HG03108 (cell line): ENCODE results near the gene C22orf15.
"Not testable (repeated sequence)": the region's sequence is repeated elsewhere in the genome, so short reads cannot be mapped to it uniquely, and the experiment has no call there.

Experiments used
- ATAC-seq: cut with Tn5 transposase; IDR thresholded peaks from one replicate; pipeline ENCODE4 v1.9.1; 2021; ENCODE audit warnings: moderate library complexity; ENCODE audit not compliant: unreplicated experiment

Gene C22orf15

DNA sequence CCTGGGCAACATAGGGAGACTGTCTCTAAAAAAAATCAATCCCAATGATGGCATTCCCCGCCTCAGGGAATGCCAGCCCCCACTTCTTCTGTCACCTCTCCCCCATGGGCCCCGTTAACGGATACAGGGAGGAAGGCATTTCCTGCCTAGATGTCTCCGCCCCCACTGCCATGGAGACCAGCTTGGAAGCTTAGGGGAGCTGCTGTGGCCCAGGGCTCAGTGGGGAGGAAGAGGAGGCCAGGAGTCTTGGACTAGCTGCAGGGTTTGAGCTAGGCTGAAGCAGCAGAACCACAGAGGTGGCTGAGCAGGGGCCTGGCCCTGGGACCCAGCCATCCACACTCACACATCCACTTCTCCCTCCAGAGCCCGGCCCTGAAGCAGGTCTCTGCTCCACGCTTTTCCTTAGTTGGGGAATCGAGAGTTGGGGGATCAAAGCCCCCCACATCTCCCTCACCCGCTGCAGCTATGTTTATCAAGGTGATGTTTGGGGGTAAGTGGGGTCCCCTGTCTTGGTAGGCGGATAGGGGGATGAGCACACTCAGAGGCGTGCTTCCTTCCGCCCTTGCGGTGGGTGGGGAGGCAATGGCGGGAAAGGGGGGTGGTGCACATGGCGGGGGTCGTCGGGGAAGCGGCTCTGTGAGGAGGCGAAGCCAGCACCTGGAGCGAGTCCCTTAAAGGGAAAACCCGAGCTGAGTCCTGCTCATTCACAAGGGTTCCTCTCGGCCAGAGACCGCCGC is at the start of gene C22orf15:
Gene C22orf15, plus strand, starts transcription at position 149 of the 737 bp plus-strand sequence. Its CDS starts 317 bp downstream, at position 466.
- ATAC-seq = no peak

DNA sequence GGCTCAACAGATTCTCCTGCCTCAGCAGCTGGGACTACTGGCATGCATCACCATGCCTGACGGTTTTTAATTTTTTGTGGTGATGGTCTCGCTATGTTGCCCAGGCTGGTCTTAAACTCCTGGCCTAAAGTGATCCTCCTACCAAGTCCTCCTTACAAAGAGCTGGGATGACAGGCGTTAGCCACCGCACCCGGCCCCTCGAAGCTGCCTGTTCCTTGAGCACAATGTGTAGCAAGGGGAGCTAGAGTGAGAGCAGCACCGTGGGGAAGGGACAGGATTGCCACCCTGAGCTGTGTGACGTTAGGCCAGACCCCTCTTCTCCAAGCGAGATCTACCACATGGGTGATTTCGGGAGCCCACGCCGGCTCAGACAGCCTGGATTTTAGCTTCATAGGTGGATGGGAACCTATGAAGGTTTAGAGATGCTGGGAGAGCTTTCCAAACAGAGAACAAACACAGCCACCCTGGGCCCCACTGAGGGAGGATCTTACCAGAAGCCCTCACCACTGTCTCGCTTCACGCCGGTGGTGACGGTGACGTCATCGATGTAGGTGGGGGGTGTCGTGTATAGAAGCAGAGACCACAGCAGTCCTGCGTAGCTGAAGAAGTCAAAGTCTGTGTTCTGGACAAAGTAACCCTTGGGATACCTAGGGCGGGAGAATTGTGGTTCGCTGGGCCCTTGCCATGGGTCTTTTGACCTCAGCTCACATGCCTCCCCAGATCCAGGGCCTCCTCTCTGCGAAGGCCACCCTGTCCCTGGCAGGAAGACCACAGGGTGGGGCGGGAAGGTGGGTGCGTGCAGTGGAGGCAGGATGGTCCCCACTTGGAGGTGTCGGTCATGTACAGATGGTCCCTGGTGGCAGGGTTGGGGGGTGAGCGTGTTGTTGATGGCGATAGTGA is 48.8 kb upstream of the C22orf15 start:
- ATAC-seq = no peak

DNA sequence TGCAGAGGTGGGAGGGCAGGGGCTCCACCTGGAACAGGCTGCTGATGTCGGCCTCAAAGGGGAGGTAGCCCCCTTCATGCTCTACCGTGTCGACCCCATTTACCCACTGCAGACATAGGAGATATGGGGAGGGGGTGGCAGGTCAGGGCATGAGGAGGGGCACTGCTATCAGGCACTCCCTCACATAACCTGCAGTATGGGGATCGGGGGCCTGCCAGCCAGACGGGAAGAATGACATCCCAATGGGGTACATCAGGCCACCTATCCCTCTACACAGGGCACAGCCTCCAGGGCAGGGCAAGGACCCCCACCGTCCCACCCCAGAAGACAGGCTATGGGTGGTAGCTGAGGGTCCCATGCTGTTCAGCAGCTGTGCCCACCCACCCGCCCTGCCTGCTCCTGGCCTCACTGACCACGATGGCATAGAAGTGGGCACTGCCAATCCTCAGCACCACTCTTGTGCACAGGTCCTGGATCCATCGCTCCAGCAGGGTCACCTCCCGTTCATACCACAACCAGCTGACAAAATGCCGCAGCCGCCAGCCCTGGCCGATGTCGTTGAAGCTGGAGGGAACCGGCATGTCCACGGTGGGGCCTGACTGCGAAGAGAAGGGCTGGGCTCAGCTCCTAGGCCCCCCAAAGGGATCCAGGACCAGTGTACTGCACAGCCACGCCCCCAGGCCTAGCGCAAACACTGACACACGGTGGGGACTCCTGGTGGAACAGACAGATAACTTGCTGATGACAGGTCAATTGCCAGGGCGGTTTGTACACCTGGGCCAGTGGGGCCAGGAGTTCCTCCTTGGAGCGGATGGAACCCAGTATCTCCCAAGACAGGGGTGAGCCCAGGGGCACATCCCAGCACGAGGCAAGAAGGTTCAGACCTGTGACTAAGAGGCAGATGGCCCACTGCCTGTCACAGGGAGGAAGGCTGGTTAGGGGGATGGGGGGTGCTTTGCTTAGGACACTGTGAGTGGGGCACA is 47.9 kb upstream of the C22orf15 start:
- no peak for ATAC-seq

DNA sequence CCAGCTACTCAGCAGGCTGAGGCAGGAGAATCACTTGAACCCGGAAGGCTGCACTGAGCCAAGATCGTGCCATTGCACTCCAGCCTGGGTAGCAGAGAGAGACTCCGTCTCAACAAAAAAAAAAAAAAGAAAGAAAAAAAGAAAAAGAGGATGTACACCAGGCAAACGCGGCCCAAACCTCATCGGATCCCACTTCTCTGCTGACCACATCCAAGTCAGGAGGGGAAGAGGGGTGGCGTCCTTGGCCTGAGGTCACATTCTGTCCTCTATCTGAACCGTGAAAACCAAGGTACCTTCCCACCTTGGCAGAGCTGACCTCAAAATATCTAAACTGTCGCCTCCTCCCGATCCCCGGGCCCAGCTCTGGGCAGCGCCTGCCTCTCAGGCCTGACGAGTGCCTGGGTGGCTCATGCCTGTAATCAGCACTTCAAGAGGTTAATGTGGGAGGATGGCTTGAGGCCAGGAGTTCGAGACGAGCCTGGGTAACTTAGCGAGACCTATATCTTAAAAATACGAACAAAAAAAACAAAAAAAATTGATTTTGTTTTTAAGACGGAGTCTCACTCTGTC is 46.9 kb upstream of the C22orf15 start:
- ATAC-seq = no peak

DNA sequence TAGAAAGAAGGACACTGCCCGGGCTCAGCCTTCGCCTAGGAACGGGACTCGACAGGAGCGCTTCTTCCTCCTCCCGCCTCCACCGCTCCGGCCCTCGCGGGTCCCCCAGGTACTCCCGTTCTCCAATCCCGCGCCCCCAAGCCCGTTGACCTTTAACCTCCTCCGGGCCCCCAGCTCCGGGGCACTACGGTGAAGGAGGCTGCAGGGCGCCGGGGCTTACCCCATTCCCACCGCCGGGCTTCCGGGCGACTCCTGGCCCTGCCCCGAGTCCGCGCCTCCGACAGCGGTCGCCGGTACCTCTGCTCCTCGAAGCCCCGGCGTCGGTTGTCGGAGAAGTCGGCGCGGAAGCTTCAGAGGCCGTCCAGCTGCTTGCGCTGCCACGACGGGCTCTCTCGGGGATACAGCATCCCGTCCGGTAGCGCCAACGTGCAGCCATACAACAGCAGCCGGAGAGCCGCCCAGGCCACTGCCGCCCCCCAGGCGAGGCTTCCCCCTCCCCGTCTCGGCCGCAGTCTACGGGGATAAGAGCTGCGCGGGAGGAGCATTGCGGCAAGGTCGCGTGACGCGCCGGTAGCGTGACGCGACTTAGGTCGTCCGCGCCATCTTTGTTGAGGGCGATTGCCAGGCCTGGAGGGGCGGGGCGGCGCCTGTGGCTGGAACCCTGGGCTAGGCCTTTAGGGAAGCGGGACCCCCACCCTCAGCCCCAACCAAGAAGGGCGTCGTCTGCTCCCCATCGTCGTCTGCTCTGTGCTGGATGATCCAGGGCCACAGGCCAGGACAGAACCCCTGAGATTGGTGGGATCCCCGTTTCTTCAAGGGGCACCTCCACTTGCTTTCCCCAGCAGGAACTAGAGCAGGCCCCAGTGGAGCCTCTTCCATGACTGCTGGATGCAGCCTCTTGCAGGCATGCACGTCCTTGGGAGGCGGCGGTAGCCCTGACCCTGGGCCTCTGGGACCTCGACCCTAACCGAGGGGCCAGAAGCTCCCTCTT is 45.7 kb upstream of the C22orf15 start:
- ATAC-seq = peak; percentile 89

GRCh38 chr22:23718371-23719165 is 44.2 kb upstream of the C22orf15 start:
- ATAC-seq = no peak

- no peak for ATAC-seq
These were observed 41.9 kb upstream of the C22orf15 start for GRCh38 chr22:23720855-23721254.

GRCh38 chr22:23722160-23722559 is 40.6 kb upstream of the C22orf15 start:
- ATAC-seq = no peak

GRCh38 chr22:23722724-23723123 is 40.1 kb upstream of the C22orf15 start:
- ATAC-seq = no peak

DNA sequence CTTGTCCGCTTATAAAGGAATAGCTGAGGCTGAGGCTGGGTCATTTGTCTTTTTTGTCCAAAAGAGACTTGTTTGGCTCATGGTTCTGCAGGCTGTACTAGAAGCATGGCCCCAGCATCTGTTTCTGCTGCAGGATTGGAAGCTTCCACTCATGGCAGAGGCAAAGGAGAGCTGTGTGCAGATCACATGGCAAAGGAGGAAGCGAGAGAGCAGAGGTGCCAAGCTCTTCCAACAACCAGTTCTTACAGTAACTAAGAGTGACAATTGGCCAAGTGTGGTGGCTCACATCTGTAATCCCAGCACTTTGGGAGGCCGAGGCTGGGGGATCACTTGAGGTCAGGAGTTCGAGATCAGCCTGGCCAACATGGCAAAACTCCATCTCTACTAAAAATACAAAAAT is 34.7 kb upstream of the C22orf15 start:
- ATAC-seq = not testable (repeated sequence)

- no peak for ATAC-seq
These were observed 25.1 kb upstream of the C22orf15 start for GRCh38 chr22:23737696-23738095.

- no peak for ATAC-seq
These were observed 20.1 kb upstream of the C22orf15 start for GRCh38 chr22:23742505-23743264.

DNA sequence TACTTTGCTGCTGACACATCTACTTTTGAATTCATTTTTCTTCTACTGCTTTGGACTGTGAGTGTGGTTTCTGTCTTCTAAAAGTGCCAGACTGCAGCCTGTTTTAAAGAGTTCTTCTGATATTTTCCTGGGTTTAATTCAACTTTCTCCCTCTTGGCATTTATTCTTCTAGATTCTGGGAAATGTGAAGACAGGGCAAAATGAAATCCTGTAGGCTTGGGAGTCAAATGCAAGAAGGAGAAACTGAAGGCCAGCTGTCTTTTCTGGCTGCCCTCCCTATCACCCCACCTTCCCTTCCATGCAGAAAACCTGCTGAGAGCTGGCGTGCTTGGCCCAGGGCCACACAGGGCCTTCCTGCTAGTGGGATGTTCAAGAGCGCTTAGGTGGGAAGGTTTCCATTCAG is 19.5 kb upstream of the C22orf15 start:
- no peak for ATAC-seq

DNA sequence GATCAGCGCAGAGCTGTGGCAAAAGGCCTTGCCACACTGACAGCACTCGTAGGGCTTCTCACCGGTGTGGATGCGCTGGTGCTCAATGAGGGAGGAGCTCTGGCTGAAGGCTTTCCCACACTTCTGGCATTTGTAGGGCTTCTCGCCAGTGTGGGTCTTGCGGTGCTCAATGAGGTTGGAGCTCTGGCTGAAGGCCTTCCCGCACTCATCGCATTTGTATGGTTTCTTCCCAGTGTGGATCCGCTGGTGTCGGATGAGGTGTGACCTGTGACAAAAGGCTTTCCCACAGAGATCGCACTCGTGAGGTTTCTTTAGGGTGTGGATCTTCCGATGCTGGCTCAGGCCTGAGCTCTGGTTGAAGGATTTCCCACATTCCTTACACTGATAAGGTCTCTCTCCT is 18.8 kb upstream of the C22orf15 start:
- ATAC-seq = no peak

DNA sequence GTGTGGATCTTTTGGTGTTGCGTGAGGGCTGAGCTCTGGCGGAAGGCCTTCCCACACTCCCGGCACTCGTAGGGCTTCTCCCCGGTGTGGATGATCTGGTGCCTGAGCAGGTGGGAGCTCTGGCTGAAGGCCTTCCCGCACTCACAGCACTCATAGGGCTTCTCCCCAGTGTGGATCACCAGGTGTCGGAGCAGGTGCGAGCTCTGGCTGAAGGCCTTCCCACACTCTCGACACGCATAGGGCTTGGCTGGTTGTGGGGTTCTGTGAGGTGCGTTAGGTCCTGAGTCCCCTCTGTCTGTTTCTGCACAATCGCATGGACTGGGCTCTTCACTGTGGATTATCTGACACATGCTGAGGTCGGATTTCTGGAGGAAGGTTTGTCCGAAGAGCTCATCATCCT is 18.3 kb upstream of the C22orf15 start:
- no peak for ATAC-seq

GRCh38 chr22:23745791-23746190 is 17.0 kb upstream of the C22orf15 start:
- no peak for ATAC-seq

GRCh38 chr22:23749841-23750301 is 12.9 kb upstream of the C22orf15 start:
- no peak for ATAC-seq

DNA sequence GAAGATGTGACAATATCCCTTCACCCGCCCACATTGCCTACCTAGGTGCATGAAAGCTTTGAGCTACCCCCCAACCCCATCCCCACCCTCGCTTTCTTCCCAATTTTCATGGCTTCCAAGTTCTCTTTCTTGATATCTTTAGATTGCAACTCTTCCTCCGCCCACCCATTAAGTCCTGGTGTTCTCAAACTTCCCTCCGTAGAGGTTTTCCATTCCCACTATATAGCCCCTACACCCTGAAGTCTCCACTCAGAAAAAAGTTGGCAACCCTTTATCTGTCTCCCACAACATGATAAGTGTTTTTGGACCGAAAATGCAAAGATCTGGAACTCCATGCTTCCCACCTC is 12.4 kb upstream of the C22orf15 start:
- ATAC-seq = no peak
